Measurements from ENCODE around the gene ZBTB20. TPM values are rescaled to one million over a fixed set of nuclear protein-coding genes. Genes with fewer than 3 reads are reported as not detected.

The ZBTB20 gene
- total and polyA plus RNA-seq, 2 of the 4 experiments (the other 2 are of a cell fraction) = 0.75 to 14.7 TPM

DNA sequence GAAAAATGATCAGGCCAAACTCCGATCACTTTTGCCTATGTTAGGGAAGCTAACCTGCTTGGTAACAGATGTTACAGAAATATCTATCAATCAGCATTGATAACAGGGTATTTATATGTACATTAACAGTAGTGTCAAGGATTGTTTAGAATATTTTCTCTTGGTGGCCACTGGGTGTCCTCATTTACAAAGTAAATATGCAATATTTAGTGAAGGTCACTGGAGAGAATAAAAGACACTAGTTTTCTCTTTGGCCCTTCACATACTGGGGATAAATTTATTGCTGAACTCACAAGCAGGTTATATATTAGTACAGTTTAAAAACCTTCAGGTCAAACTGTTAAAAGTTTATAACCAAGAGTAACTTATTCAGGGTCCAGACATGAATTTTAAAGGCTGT is 784.3 kb downstream of the ZBTB20 start:
- Histone ChIP-seq H2BK15ac (ENCODE audit: low read depth, low read length) (no peak overlapping the region), H4K91ac (ENCODE audit: insufficient read depth, low read depth, low read length) (no peak overlapping the region), H2BK120ac (ENCODE audit: low read depth, low read length) (no peak overlapping the region), H4K5ac (ENCODE audit: low read depth, low read length) (no peak overlapping the region), H2BK20ac (ENCODE audit: low read depth, low read length) (no peak overlapping the region), H3K27ac (ENCODE audit: insufficient read depth, low read length) (no peak overlapping the region), H3K9me1 (ENCODE audit: insufficient read depth, low read length) (peaks cover 6% of the 10 kb centered on the region; the same call in 1 of the 2 replicates), H2AK5ac (ENCODE audit: low read depth, low read length) (no peak overlapping the region), H3K9me3 (ENCODE audit: control insufficient read depth, insufficient read depth, low read length) (no peaks in the 10 kb centered on the region), H3K27me3 (ENCODE audit: control insufficient read depth, insufficient read depth, low read length) (no peaks in the 10 kb centered on the region), H3K18ac (ENCODE audit: low read depth, low read length) (no peak overlapping the region), H3K9ac (ENCODE audit: low read depth, low read length) (no peak overlapping the region), H3K56ac (ENCODE audit: extremely low read depth, insufficient read depth, low read length) (no peak overlapping the region), H3K79me1 (ENCODE audit: low read depth in 1 of 2, low read length in 2 of 2) (peaks cover 0 to 6% of the 10 kb centered on the region in 2 experiments; a peak in 1 of 4 replicates), H3K14ac (replicated peaks; ENCODE audit: low read depth, low read length) (no peak overlapping the region), H3K4me3 (ENCODE audit: insufficient read depth, low read depth, low read length) (no peak overlapping the region), H3K4ac (ENCODE audit: low read depth, low read length) (no peak overlapping the region), H3K4me2 (ENCODE audit: low read depth, low read length) (no peak overlapping the region), H3K23ac (ENCODE audit: low read depth, low read length) (no peak overlapping the region), H3K4me1 (ENCODE audit: control insufficient read depth, insufficient read depth, low read length) (0 out of 2 replicates have a peak, but pooled peaks cover 1% of the 10 kb centered on the region), H2AK9ac (replicated peaks; ENCODE audit: low read depth, low read length, poor library complexity) (no peak overlapping the region), H4K20me1 (ENCODE audit: insufficient read depth, low read length) (no peaks in the 10 kb centered on the region), H2BK5ac (ENCODE audit: low read depth, low read length, poor library complexity, severe bottlenecking) (no peak overlapping the region), H3K36me3 (ENCODE audit: control insufficient read depth, insufficient read depth, low read length) (no peaks in the 10 kb centered on the region), H4K8ac (ENCODE audit: low read depth in 2 of 2, low read length in 2 of 2) (no peak overlapping the region), H2AFZ (replicated peaks; ENCODE audit: low read length, poor library complexity) (no peak overlapping the region)
- no peak for TF ChIP-seq MAFK (IDR thresholded peaks at IDR 0.05; ENCODE audit: low read depth, low read length)
- TF ChIP-seq, protein P1, sequence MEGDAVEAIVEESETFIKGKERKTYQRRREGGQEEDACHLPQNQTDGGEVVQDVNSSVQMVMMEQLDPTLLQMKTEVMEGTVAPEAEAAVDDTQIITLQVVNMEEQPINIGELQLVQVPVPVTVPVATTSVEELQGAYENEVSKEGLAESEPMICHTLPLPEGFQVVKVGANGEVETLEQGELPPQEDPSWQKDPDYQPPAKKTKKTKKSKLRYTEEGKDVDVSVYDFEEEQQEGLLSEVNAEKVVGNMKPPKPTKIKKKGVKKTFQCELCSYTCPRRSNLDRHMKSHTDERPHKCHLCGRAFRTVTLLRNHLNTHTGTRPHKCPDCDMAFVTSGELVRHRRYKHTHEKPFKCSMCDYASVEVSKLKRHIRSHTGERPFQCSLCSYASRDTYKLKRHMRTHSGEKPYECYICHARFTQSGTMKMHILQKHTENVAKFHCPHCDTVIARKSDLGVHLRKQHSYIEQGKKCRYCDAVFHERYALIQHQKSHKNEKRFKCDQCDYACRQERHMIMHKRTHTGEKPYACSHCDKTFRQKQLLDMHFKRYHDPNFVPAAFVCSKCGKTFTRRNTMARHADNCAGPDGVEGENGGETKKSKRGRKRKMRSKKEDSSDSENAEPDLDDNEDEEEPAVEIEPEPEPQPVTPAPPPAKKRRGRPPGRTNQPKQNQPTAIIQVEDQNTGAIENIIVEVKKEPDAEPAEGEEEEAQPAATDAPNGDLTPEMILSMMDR (conservative IDR thresholded peaks at IDR 0.05; ENCODE audit: low read depth, low read length) = peak; percentile 52
- peak; percentile 60 for TF ChIP-seq RAD21 (IDR thresholded peaks at IDR 0.05; ENCODE audit: low read length)
- TF ChIP-seq RCOR1 (IDR thresholded peaks at IDR 0.05; ENCODE audit: insufficient replicate concordance, low read length) = no peak
- no peak for TF ChIP-seq RFX5 (IDR thresholded peaks at IDR 0.05; ENCODE audit: low read depth, low read length)
- no peak for TF ChIP-seq CHD1 (IDR thresholded peaks at IDR 0.05; ENCODE audit: low read depth, low read length)
- TF ChIP-seq MXI1 (IDR thresholded peaks at IDR 0.05; ENCODE audit: borderline replicate concordance, low read depth, low read length) = no peak
- no peak for TF ChIP-seq BHLHE40 (IDR thresholded peaks at IDR 0.05; ENCODE audit: low read depth, low read length)
- TF ChIP-seq SMC3 (IDR thresholded peaks at IDR 0.05; ENCODE audit: low read depth, low read length) = peak; percentile 56
- TF ChIP-seq, protein P2, sequence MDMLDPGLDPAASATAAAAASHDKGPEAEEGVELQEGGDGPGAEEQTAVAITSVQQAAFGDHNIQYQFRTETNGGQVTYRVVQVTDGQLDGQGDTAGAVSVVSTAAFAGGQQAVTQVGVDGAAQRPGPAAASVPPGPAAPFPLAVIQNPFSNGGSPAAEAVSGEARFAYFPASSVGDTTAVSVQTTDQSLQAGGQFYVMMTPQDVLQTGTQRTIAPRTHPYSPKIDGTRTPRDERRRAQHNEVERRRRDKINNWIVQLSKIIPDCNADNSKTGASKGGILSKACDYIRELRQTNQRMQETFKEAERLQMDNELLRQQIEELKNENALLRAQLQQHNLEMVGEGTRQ (IDR thresholded peaks at IDR 0.05; ENCODE audit: low read depth, low read length) = no peak
- TF ChIP-seq NFE2L2 (IDR thresholded peaks at IDR 0.05; ENCODE audit: low read depth, low read length) = no peak
- TF ChIP-seq, protein P3, sequence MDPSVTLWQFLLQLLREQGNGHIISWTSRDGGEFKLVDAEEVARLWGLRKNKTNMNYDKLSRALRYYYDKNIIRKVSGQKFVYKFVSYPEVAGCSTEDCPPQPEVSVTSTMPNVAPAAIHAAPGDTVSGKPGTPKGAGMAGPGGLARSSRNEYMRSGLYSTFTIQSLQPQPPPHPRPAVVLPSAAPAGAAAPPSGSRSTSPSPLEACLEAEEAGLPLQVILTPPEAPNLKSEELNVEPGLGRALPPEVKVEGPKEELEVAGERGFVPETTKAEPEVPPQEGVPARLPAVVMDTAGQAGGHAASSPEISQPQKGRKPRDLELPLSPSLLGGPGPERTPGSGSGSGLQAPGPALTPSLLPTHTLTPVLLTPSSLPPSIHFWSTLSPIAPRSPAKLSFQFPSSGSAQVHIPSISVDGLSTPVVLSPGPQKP (IDR thresholded peaks at IDR 0.05; ENCODE audit: borderline replicate concordance, low read depth, low read length) = no peak
- no peak for TF ChIP-seq MAZ (IDR thresholded peaks at IDR 0.05; ENCODE audit: borderline replicate concordance, low read depth, low read length)
- no peak for TF ChIP-seq FOS (IDR thresholded peaks at IDR 0.05; ENCODE audit: low read depth, low read length)
- TF ChIP-seq CEBPB (IDR thresholded peaks at IDR 0.05; ENCODE audit: low read depth, low read length) = no peak
- no peak for TF ChIP-seq POLR2A (IDR thresholded peaks at IDR 0.05; ENCODE audit: low read depth, low read length)
- BruUV-seq (replicated peaks) = no TSS peak
- DNase-seq (peak; percentile 48), ATAC-seq (ENCODE audit: low read depth) (peak; percentile 53)
- ChIA-PET POLR2A (ENCODE audit: unreplicated experiment) (interaction anchor here (0.6 kb wide), 1 partner anchor 528 kb away, joined by 6 read pairs; no protein-coding TSS in a partner anchor), CTCF (interaction anchor here (0.5 to 1.5 kb wide), 5 partner anchors 43 to 729 kb away, joined by 3 to 4 read pairs (median 3); no protein-coding TSS in a partner anchor)
- no CpG with 5 or more reads among the region's 1 CpG for WGBS, 2 experiments (ENCODE audit: extremely low coverage in 2 of 2, insufficient read length in 1 of 2)
- in situ Hi-C loops (cut with MboI; ENCODE audit: low sequenced_read_pairs) (loop anchor here (25.0 kb wide), 1 partner anchor 1449 kb away; no protein-coding TSS in a partner anchor), intact Hi-C loops (cut with micrococcal nuclease) (no loop called here), dilution Hi-C loops (cut with HindIII; ENCODE audit: low sequenced_read_pairs, unreplicated experiment) (no loop called here)

All from IMR-90 (cell line).